IMR-90 (cell line): ENCODE data around the gene TEX2. TPM values are rescaled to one million over a fixed set of nuclear protein-coding genes. Genes with fewer than 3 reads are reported as not detected.

Source experiments
- microRNA-seq, 2 experiments: library from miRNA; stranded (forward) in 1 of 2; unstranded in 1 of 2; fragments of 10-50 nt in 1 of 2; fragments of <30 nt in 1 of 2; gene quantifications in 1 of 2; microRNA quantifications in 1 of 2; one replicate each; pipeline versions ENCODE3 to v1.1.0; 2013 to 2020; ENCODE audit not compliant: insufficient read depth in 1 of 2, insufficient read length in 1 of 2, unreplicated experiment in 1 of 2
- polyA plus RNA-seq, 3 experiments: library from polyadenylated mRNA; depleted of rRNA; stranded (reverse); fragments of >200 nt; gene quantifications; 2 replicates each; pipeline ENCODE4 v1.2.3, GENCODE V29; 2012; ENCODE audit warnings: low replicate concordance in 1 of 3
- small RNA-seq, 5 experiments: library from RNA; depleted of rRNA; stranded (forward); fragments of <200 nt; gene quantifications; one replicate each; pipeline ENCODE3, GENCODE V24; 2012
- total RNA-seq: library from RNA; depleted of rRNA; stranded (reverse); fragments of >200 nt; gene quantifications from 2 replicates; pipeline ENCODE4 v1.2.3, GENCODE V29; 2012; rRNA removed

TEX2 gene
- total and polyA plus RNA-seq, 2 of the 4 experiments (the other 2 are of a cell fraction): 18.2 to 21.9 TPM

Small RNA genes lying within 50 kb of the gene (microRNA-seq; reads per million reads assigned to microRNA genes)
- gene SNORD104 (ENCODE audit: insufficient read depth, insufficient read length): 6,094 reads per million, percentile 97 among the genes with 10 or more reads in this experiment

Small RNA genes lying within 50 kb of the gene (small RNA-seq; reads per million reads assigned to genes)
- 50.5 to 2,849 (median 353) reads per million in 5 experiments for gene SNORD104

Other genes with a start within 250 kb of the TEX2 start
- 0.28 TPM in 1 of 2 replicates, not detected in the other for gene ICAM2, start 242.6 kb downstream of the TEX2 start, total RNA-seq
- 0.12 and 0.17 TPM in 2 replicates for gene ICAM2, start 242.6 kb downstream of the TEX2 start, polyA plus RNA-seq (2012; rRNA removed)
- gene ERN1, start 133.1 kb downstream of the TEX2 start, total RNA-seq: 2.2 and 2.7 TPM in 2 replicates
- 3.7 and 4.1 TPM in 2 replicates for gene ERN1, start 133.1 kb downstream of the TEX2 start, polyA plus RNA-seq (2012; rRNA removed)
- not detected in 2 replicates for gene PECAM1, start 127.6 kb upstream of the TEX2 start, total RNA-seq
- gene PECAM1, start 127.6 kb upstream of the TEX2 start, polyA plus RNA-seq (2012; rRNA removed): not detected in 2 replicates
- gene MILR1, start 185.9 kb upstream of the TEX2 start, total RNA-seq: 0.36 and 0.56 TPM in 2 replicates
- gene MILR1, start 185.9 kb upstream of the TEX2 start, polyA plus RNA-seq (2012; rRNA removed): 0.23 and 0.44 TPM in 2 replicates
- 7.0 and 9.2 TPM in 2 replicates for gene POLG2, start 233.8 kb upstream of the TEX2 start, total RNA-seq
- gene POLG2, start 233.8 kb upstream of the TEX2 start, polyA plus RNA-seq (2012; rRNA removed): 6.6 and 7.7 TPM in 2 replicates
- gene DDX5, start 243.0 kb upstream of the TEX2 start, total RNA-seq: 253 and 330 TPM in 2 replicates
- 781 and 848 TPM in 2 replicates for gene DDX5, start 243.0 kb upstream of the TEX2 start, polyA plus RNA-seq (2012; rRNA removed)
- 6.1 and 13.3 TPM in 2 replicates for gene CEP95, start 243.7 kb upstream of the TEX2 start, total RNA-seq
- gene CEP95, start 243.7 kb upstream of the TEX2 start, polyA plus RNA-seq (2012; rRNA removed): 12.4 and 13.6 TPM in 2 replicates